Esophagus muscularis mucosa (tissue), 4 donors: ENCODE results near the gene DIP2B. TPM values are rescaled to one million over a fixed set of nuclear protein-coding genes. Genes with fewer than 3 reads are reported as not detected.

Experiments
- DNase-seq: peaks from one replicate; pipeline ENCODE4 v3.0.0-alpha.2; 2017; ENCODE audit errors: extremely low spot score
- H3K27ac ChIP-seq, 4 donors: fragments of 200-600 bp; sonication (generic); replicated peaks in 1 of 4; 1 replicate in 3 of 4; 2 replicates in 1 of 4; pipeline ENCODE4 v1.5.1; 2016 to 2019; ENCODE audit warnings: mild to moderate bottlenecking in 1 of 4
- H3K27me3 ChIP-seq, 4 donors: fragments of 200-600 bp; sonication (generic); one replicate each; pipeline versions ENCODE4 v1.5.1 to v1.6.0; 2016 to 2019
- H3K36me3 ChIP-seq, 4 donors: fragments of 200-600 bp; sonication (generic); one replicate each; pipeline ENCODE4 v1.5.1; 2016 to 2019
- H3K4me1 ChIP-seq, 4 donors: fragments of 200-600 bp; sonication (generic); one replicate each; pipeline ENCODE4 v1.5.1; 2016 to 2019
- H3K4me3 ChIP-seq, 4 donors: fragments of 200-600 bp; sonication (generic); 1 replicate in 2 of 4; 2 replicates in 2 of 4; pipeline ENCODE4 v1.5.1; 2016 to 2019; ENCODE audit warnings: mild to moderate bottlenecking in 4 of 4, moderate library complexity in 1 of 4
- H3K9me3 ChIP-seq, 4 donors: fragments of 200-600 bp; sonication (generic); 1 replicate in 3 of 4; 2 replicates in 1 of 4; pipeline ENCODE4 v1.5.1; 2016 to 2019
- CTCF ChIP-seq, 3 experiments: fragments of 200-600 bp in 2 of 3; fragments of 450-650 bp in 1 of 3; sonication (generic) in 2 of 3; IDR thresholded peaks; one replicate each; pipeline ENCODE4 v1.5.1; 2017 to 2019; ENCODE audit warnings: antibody characterized with exemption in 3 of 3, mild to moderate bottlenecking in 2 of 3, moderate library complexity in 1 of 3
- EP300 ChIP-seq: sonication (generic); formaldehyde crosslinking; IDR thresholded peaks from one replicate; pipeline ENCODE4 v1.6.1; 2017; ENCODE audit warnings: antibody characterized with exemption
- POLR2A ChIP-seq: fragments of 450-650 bp; IDR thresholded peaks from one replicate; pipeline ENCODE4 v1.6.1; 2017; ENCODE audit warnings: antibody characterized with exemption, moderate library complexity, mild to moderate bottlenecking, low read depth
- POLR2AphosphoS5 ChIP-seq, 2 donors: sonication (generic); formaldehyde crosslinking; IDR thresholded peaks; one replicate each; pipeline ENCODE4 v1.6.1; 2017; ENCODE audit warnings: antibody characterized with exemption in 2 of 2
- WGBS: methylation state at CpG from one replicate; pipeline ENCODE4 v1.1.5; 2018; 5-methylcytosine and 5-hydroxymethylcytosine counted together
- intact Hi-C: fragments of 100-400 bp; cut with DNase I; formaldehyde crosslinking; loops from one replicate; pipeline ENCODE4 v1.15.1; 2023
- total RNA-seq, 4 donors: library from RNA; depleted of rRNA; stranded (reverse); fragments of >200 nt; gene quantifications; one replicate each; pipeline versions ENCODE4 v1.1.0 to v1.2.1, GENCODE V29; 2016

Gene DIP2B
- total RNA-seq, 4 donors from 2014 or later = 18.7 to 23.0 (median 20.6) TPM

- H3K36me3 ChIP-seq = no peaks in the 10 kb centered on the region
- no peak for DNase-seq
- no peaks in the 10 kb centered on the region for H3K9me3 ChIP-seq
- H3K27me3 ChIP-seq = no peaks in the 10 kb centered on the region
- TF ChIP-seq POLR2AphosphoS5 (IDR thresholded peaks at IDR 0.05) = no peak
- TF ChIP-seq CTCF (IDR thresholded peaks at IDR 0.05) = no peak
- peak overlapping the region; percentile 16 to 71 (median 42) for H3K27ac ChIP-seq
- H3K4me1 ChIP-seq = peaks cover 55 to 79% (median 74%) of the 10 kb centered on the region in 4 donors
- 46% methylated on average over 2 of the region's 2 CpGs for WGBS
- no peak overlapping the region for H3K4me3 ChIP-seq
- intact Hi-C loops = loop anchor here (5.0 kb wide), 1 partner anchor 53 kb away; no protein-coding TSS in a partner anchor
These were observed 64.5 kb downstream of the DIP2B start for GRCh38 chr12:50569321-50569720.

GRCh38 chr12:50569876-50570275, 65.1 kb downstream of the DIP2B start:
- Histone ChIP-seq H3K36me3 (no peaks in the 10 kb centered on the region), H3K4me1 (peaks cover 56 to 79% (median 74%) of the 10 kb centered on the region in 4 donors), H3K9me3 (no peaks in the 10 kb centered on the region), H3K27ac (peak overlapping the region in 2 of 4 donors; percentile 25 to 59), H3K27me3 (no peaks in the 10 kb centered on the region), H3K4me3 (no peak overlapping the region)
- DNase-seq = no peak
- TF ChIP-seq POLR2AphosphoS5 (IDR thresholded peaks at IDR 0.05) = no peak
- TF ChIP-seq POLR2A = no peak
- no peak for TF ChIP-seq CTCF (IDR thresholded peaks at IDR 0.05)
- TF ChIP-seq EP300 = no peak
- intact Hi-C loops = loop anchor here (5.0 kb wide), 1 partner anchor 52 kb away; no protein-coding TSS in a partner anchor
- WGBS = 64% methylated on average over 3 of the region's 3 CpGs

GRCh38 chr12:50571786-50572185, 67.0 kb downstream of the DIP2B start:
- H3K9me3 ChIP-seq = no peaks in the 10 kb centered on the region
- no peaks in the 10 kb centered on the region for H3K27me3 ChIP-seq
- intact Hi-C loops = no loop called here
- TF ChIP-seq EP300 (no peak), POLR2A (no peak), CTCF (IDR thresholded peaks at IDR 0.05) (no peak), POLR2AphosphoS5 (IDR thresholded peaks at IDR 0.05) (no peak)
- 95% methylated on average over 7 of the region's 7 CpGs for WGBS
- DNase-seq = no peak
- no peaks in the 10 kb centered on the region for H3K36me3 ChIP-seq
- H3K27ac ChIP-seq = peak overlapping the region in 1 of 4 donors; percentile 60
- H3K4me3 ChIP-seq = no peak overlapping the region
- peaks cover 62 to 87% (median 82%) of the 10 kb centered on the region in 4 donors for H3K4me1 ChIP-seq

- TF ChIP-seq POLR2AphosphoS5 (IDR thresholded peaks at IDR 0.05) = peak; percentile 17 to 27
- TF ChIP-seq CTCF (IDR thresholded peaks at IDR 0.05) = no peak
- Histone ChIP-seq H3K4me3 (no peak overlapping the region), H3K27me3 (no peaks in the 10 kb centered on the region), H3K4me1 (peaks cover 62 to 84% (median 81%) of the 10 kb centered on the region in 4 donors), H3K9me3 (no peaks in the 10 kb centered on the region), H3K27ac (peak overlapping the region in 2 of 4 donors; percentile 28 to 60), H3K36me3 (no peaks in the 10 kb centered on the region)
- intact Hi-C loops = no loop called here
- 48% methylated on average over 1 of the region's 1 CpG for WGBS
- DNase-seq = no peak
These were observed 67.5 kb downstream of the DIP2B start for GRCh38 chr12:50572287-50572686.

GRCh38 chr12:50572760-50573159, 68.0 kb downstream of the DIP2B start:
- H3K27me3 ChIP-seq = no peaks in the 10 kb centered on the region
- DNase-seq = no peak
- no peaks in the 10 kb centered on the region for H3K36me3 ChIP-seq
- WGBS = 79% methylated on average over 3 of the region's 3 CpGs
- TF ChIP-seq CTCF (IDR thresholded peaks at IDR 0.05) (no peak), POLR2AphosphoS5 (IDR thresholded peaks at IDR 0.05) (no peak), POLR2A (no peak), EP300 (no peak)
- H3K9me3 ChIP-seq = no peaks in the 10 kb centered on the region
- peak overlapping the region in 2 of 4 donors; percentile 28 to 60 for H3K27ac ChIP-seq
- no peak overlapping the region for H3K4me3 ChIP-seq
- peaks cover 57 to 79% (median 76%) of the 10 kb centered on the region in 4 donors for H3K4me1 ChIP-seq
- intact Hi-C loops = no loop called here
